OCI-M1 (cell line): ENCODE measurements around the gene PLSCR1.
"Not testable (repeated sequence)": the region's sequence is repeated elsewhere in the genome, so short reads cannot be mapped to it uniquely, and the experiment has no call there.

Experiments
- DNase-seq: peaks from one replicate; lab custom pipeline; 2025; lab: John Stamatoyannopoulos, UW

PLSCR1 gene

DNA sequence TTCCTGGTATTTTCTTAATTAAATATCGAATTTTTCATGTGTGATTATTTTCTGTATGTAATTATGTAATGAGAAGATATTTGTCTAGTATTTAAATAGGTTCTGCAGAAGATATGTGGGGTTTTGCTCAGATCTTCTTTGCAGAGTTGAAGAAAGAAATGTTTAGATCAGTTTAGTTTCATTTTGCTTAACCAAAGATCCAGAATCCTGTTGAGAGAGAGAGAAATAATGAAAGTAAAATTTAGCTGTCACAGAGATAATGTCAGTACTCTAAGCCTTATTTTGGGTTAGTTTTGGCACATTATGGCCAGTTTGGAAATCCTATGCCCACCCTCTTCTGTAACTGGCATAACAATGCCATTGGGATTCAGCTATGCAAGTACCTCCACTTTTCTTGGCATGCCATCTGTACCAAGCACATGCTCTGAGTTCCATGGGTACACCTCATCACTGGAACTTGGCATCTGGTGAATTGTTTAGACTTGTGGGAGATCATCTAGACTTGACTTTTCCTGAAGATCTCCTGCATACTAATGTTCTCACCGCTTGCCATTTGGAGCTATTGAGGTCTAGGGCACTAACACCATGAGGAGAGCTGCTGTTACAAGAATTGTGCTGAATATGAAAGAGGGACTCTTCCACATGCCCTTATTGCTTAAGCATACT lies 30.9 kb downstream of the PLSCR1 start:
- DNase-seq = peak; percentile 41

DNA sequence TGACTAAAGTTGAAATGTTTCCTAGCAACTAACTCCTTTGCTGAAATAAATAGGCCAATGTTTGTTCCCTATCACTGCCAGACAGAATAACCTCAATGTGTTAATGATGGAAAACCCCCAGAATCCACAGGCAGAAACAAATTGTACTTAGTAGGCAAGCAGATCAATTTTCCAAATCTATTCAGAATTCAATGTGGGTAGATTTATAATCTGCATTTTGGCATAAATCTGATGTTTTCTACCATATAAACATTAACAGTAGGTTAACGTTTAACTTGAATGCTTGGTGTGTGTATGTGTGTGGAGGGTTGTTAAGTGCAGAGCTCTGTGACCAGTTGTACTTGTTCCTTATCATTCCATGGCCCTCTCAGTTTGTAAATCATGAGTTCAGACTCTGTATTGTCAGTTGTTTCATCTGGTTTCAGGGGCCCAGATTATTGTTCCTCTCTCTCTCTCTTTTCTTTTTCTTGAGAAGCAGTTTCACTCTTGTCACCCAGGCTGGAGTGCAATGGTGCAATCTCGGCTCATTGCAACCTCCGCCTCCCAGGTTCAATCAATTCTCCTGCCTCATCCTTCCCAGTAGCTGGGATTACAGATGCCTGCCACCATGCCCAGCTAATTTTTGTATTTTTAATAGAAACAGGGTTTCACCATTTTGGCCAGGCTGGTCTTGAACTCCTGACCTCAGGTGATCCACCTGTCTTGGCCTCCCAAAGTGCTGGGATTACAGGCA lies 32.8 kb downstream of the PLSCR1 start:
- DNase-seq = no peak

- peak; percentile 73 for DNase-seq
Observed at GRCh38 chr3:146507331-146508120, 36.9 kb downstream of the PLSCR1 start.

GRCh38 chr3:146505516-146505915 lies 38.9 kb downstream of the PLSCR1 start:
- no peak for DNase-seq

- peak; percentile 87 for DNase-seq
Observed at GRCh38 chr3:146504498-146505197, 39.8 kb downstream of the PLSCR1 start.

DNA sequence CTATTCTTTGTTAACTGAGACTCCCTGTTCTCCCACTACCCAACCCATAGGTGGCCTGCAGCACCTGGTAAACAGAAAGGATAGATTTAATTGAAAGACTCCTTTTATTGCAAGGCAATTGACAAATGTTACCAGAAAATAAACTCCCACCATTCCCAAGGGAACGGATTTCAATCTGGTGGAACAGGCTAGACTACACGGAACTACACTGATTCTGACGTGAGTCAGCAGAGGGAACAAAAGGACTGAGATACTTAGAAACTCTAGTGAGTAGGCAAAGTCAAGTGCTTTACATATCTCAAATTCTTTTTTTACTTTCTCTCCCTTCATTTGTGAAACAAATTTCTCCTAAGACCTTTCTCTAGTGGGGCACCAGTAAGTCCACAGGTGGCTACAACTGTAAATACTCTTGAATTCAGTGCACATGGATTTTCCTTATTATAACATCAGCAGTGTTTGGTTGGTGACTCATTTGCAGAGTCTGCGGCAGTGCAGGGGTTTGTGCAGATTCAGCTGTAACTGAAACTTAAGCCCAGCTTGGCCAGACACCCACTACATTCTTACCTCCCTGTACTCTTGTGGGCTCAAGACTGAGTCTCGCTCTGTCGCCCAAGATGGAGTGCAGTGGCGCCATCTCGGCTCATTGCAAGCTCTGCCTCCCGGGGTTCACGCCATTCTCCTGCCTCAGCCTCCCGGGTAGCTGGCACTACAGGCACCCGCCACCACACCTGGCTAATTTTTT lies 40.8 kb downstream of the PLSCR1 start:
- DNase-seq = peak; percentile 24

DNA sequence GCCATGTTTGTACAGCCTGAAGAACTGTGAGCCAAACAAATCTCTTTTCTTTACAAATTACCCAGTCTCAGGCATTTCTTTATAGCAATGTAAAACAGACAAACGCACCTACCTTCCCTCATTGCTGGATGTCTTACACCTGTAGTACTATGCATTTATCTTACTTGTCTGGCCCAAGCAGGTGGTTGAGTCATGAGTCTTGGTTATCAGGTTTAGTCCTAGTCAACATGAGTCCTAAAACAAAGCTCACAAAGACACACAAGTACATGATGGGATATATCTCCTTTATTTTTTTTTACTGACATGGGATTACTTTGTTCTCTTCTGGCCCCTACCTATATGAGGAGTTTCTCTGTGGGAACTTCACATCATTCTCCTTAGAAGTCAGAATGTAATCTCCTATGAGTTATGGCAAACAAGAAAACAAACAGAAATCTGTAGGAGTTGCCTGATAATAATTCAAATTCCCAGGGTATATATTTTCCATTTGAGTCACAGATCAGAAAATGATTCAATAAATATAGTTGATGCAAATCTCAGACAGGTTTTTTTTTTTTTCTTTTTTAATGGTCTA lies 41.4 kb downstream of the PLSCR1 start:
- DNase-seq = no peak

DNA sequence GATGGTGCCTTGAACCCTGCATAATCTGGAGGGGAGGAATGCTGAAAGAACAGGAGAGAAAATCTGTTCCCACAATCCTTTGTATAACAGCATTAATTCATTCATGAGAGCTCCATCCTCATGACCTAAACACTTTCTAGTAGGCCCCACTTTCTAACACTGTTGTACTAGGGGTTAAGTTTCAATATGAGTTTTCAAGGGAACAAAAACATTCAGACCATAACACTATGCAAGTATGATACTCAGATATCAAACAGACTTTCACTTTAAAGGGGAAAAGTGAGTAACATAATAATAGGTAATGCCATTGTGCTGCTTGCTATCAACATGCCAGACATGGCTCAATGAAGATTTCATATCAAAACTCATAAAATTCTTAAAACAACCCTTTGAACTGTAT lies 42.7 kb downstream of the PLSCR1 start:
- no peak for DNase-seq

GRCh38 chr3:146499701-146500100 lies 44.7 kb downstream of the PLSCR1 start:
- DNase-seq = no peak

DNA sequence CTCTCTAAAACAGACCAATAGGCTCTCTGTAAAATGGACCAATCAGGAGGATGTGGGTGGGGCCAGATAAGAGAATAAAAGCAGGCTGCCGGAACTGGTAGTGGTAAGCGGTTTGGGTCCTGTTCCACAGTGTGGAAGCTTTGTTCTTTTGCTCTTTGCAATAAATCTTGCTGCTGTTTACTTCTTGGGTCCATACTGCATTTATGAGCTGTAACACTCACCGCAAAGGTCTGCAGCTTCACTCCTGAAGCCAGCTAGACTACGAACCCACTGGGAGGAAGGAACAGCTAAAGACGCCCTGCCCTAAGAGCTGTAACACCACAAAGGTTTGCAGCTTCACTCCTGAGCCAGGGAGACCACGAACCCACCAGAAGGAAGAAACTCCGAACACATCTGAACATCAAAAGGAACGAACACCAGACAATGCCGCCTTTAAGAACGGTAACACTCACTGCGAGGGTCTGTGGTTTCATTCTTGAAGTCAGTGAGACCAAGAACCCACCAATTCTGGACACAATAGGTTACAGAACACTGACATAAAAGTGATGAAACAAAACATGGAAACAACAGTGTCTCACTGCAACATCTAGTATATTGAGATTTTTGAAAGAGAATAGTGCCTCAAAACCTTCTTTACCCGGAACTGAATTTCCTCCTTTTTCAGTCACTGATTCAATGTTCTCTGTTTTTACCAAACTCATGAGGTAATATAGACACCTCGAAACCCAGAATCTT lies 46.2 kb downstream of the PLSCR1 start:
- no peak for DNase-seq

GRCh38 chr3:146497145-146497843 lies 47.1 kb downstream of the PLSCR1 start:
- DNase-seq = not testable (repeated sequence)

DNA sequence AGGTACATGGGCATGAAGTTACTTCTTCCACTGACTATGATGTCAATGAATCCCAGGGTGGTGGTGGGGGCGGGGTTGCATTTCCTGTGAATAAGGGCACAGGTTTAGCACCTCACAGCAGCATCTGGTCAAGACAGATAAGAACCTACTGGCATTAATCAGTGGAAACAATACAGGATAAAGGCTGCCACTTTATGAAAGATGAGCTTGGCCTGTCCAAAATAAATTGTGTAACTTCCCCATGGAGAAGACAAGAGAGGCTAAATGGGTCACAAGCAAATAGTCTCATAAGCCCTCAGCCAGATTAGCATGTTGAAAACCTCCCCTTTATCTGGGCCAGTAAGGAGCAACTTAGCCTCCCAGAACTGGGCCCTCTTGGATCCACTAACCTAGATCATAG lies 47.7 kb downstream of the PLSCR1 start:
- DNase-seq = peak; percentile 95

GRCh38 chr3:146496251-146496650 lies 48.2 kb downstream of the PLSCR1 start:
- no peak for DNase-seq

GRCh38 chr3:146493761-146494160 lies 50.6 kb downstream of the PLSCR1 start:
- DNase-seq = no peak

DNA sequence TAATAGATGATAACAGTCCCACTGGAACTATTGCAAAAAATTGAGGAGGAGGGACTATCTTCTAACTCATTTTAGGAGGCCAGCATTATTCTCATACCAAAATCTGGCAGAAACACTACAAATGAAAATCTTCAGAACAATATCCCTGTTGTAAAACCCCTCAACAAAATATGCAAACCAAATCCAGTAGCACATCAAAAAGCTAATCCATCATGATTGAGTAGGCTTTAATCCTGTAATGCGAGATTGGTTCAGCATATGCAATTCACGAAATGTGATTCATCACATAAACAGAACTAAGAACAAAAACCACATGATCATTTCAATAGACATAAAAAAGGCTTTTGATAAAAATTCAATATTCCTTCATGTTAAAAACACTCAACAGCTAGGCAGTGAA lies 51.2 kb downstream of the PLSCR1 start:
- DNase-seq = no peak

DNA sequence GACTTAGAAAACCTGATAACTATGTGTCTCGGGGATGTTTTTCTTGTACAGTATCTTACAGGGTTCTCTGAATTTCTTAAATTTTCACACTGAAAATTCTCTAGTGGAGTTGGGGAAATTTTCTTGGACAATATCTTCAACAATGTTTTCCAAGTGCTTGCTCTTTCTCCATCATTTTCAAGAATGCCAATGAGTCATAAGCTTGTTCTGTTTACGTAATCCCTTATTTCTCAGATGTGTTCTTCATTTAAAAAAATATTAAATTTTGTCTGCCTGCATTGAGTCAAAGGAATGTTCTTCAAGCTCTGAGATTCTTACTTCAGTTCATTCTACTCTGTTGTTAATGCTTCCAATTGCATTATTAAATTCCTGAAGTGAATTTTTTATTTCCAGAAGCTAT lies 53.1 kb downstream of the PLSCR1 start:
- DNase-seq = no peak

- no peak for DNase-seq
Observed at GRCh38 chr3:146485297-146485696, 59.1 kb downstream of the PLSCR1 start.

DNA sequence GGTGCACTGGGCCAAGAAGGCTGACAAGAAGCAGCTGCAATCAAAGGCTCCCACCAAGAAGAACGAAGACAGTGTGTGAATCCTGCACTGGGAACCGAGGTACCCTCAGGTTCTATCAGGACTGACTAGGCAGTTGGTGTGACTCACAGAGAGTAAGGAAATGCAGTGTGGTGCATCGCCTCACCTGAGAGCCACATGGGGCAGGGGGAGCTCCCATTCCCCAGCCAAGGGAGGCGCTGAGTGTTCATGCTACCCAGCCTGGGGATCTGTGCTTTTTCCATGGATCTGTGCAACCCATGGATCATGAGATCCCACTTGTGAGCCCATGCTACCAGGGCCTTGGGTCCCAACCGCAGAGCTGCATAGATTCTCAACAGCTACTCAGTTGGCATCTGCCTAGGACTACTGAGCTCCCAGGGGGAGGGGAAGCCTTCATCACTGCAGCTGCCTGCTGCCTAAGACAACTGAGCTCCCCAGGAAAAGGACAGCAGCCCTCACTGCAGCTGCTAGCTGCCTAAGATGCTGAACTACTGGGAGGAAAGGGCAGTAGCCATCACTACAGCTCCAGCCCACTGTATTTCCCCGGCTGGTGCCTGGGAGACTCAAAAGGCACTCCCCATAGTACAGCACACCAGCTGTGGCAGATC lies 68.2 kb downstream of the PLSCR1 start:
- no peak for DNase-seq

DNA sequence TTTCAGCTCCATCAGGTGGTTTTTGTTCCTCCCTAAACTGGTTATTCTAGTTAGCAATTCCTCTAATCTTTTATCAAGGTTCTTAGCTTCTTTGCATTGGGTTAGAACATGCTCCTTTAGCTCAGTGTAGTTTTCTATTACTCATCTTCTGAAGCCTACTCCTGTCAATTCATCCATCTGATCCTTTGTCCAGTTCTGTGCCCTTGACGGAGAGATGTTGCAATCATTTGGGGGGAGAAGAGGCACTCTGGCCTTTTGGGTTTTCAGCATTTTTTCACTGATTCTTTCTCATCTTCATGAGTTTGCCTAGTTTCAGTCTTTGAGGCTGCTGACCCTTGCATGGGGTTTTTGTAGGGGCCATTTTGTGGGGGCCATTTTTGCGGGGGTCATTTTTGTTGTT lies 69.4 kb downstream of the PLSCR1 start:
- not testable (repeated sequence) for DNase-seq
